HepG2 (cell line): ENCODE data around the gene PET100. TPM values are rescaled to one million over a fixed set of nuclear protein-coding genes. Genes with fewer than 3 reads are reported as not detected.

Experiments
- ATAC-seq: fragments of 200-7000 bp; cut with Tn5 transposase; 3 replicates; pipeline ENCODE4 v1.9.1; 2020; ENCODE audit warnings: mild to moderate bottlenecking, moderate library complexity
- BruUV-seq: library from RNA; stranded (reverse); fragments of 400-500 nt; replicated peaks from 2 replicates; lab custom pipeline; 2021; lab: Mats Ljungman, UMichigan
- CTCF ChIA-PET: fragments of 300-600 bp; formaldehyde crosslinking; extraction: SDS; loops from one replicate; lab custom pipeline; 2021; ENCODE audit warnings: low total read pairs, inconsistent platforms, low intra/inter-chr PET ratio; lab: Yijun Ruan, JAX
- POLR2A ChIA-PET: fragments of 350-600 bp; sonication (Branson Sonifier 250); formaldehyde crosslinking; loops from one replicate; lab custom pipeline; 2020; ENCODE audit warnings: antibody characterized with exemption, inconsistent platforms; lab: Yijun Ruan, JAX
- DNase-seq: peaks from one replicate; pipeline ENCODE4 v3.0.0-alpha.2; 2015; ENCODE audit warnings: low spot score
- FAIRE-seq: peaks from 3 replicates; lab custom pipeline; 2011; peaks lifted over from hg19 to GRCh38; lab: Jason Lieb, UNC
- H2AFZ ChIP-seq: one replicate; pipeline ENCODE4 v1.6.1; 2011; ENCODE audit warnings: low read length, inconsistent platforms
- H3K27ac ChIP-seq: fragments of 300-600 bp; 3 replicates; pipeline ENCODE4 v1.8.0; 2011; ENCODE audit warnings: mixed run types, mild to moderate bottlenecking, mixed read lengths, low read length, inconsistent platforms; ENCODE audit not compliant: insufficient read depth; ENCODE audit errors: extremely low read length
- H3K27me3 ChIP-seq, 2 experiments: fragments of 200-600 bp in 1 of 2; 2 replicates in 1 of 2; 3 replicates in 1 of 2; pipeline versions ENCODE4 v1.6.0 to v1.8.0; 2011; ENCODE audit warnings: low read length in 2 of 2, mild to moderate bottlenecking in 2 of 2, moderate library complexity in 2 of 2, inconsistent platforms in 1 of 2; ENCODE audit not compliant: insufficient read depth in 2 of 2, control insufficient read depth in 1 of 2
- H3K36me3 ChIP-seq, 2 experiments: fragments of 200-600 bp in 1 of 2; replicated peaks in 1 of 2; 2 replicates in 1 of 2; 3 replicates in 1 of 2; pipeline versions ENCODE4 v1.5.1 to v1.8.0; 2011; ENCODE audit warnings: low read length in 2 of 2, inconsistent platforms in 1 of 2; ENCODE audit not compliant: insufficient read depth in 2 of 2, control insufficient read depth in 1 of 2
- H3K4me1 ChIP-seq: 2 replicates; pipeline ENCODE4 v1.5.1; 2012; ENCODE audit warnings: low read length, inconsistent platforms; ENCODE audit not compliant: insufficient read depth
- H3K4me2 ChIP-seq: 2 replicates; pipeline ENCODE4 v1.6.0; 2011; ENCODE audit warnings: low read depth, low read length, inconsistent platforms
- H3K4me3 ChIP-seq, 3 experiments: fragments of 200-600 bp in 1 of 3; sonication (generic), shearing (Covaris generic) in 1 of 3; replicated peaks in 1 of 3; 2 replicates each; pipeline ENCODE4 v1.5.1; 2011 to 2016; ENCODE audit warnings: low read length in 3 of 3, inconsistent platforms in 2 of 3, low read depth in 2 of 3, mild to moderate bottlenecking in 2 of 3, control low read depth in 1 of 3, mixed read lengths in 1 of 3; ENCODE audit not compliant: insufficient read depth in 1 of 3
- H3K79me2 ChIP-seq: one replicate; pipeline ENCODE4 v1.6.1; 2011; ENCODE audit warnings: low read length, inconsistent platforms; ENCODE audit not compliant: insufficient read depth
- H3K9ac ChIP-seq: 2 replicates; pipeline ENCODE4 v1.6.0; 2011; ENCODE audit warnings: mild to moderate bottlenecking, low read depth, low read length, inconsistent platforms; ENCODE audit not compliant: insufficient read depth
- H3K9me3 ChIP-seq: 2 replicates; pipeline ENCODE4 v1.5.1; 2012; ENCODE audit warnings: mild to moderate bottlenecking, low read length
- H4K20me1 ChIP-seq: 2 replicates; pipeline ENCODE4 v1.6.0; 2011; ENCODE audit warnings: inconsistent platforms, mild to moderate bottlenecking, low read length, moderate library complexity; ENCODE audit not compliant: insufficient read depth
- CREB1 ChIP-seq, 2 experiments: fragments of 450-650 bp in 1 of 2; IDR thresholded peaks; 2 replicates each; pipeline ENCODE4 v1.6.1; 2016 to 2017; ENCODE audit warnings: control low read depth in 1 of 2, mild to moderate bottlenecking in 1 of 2, missing compliant biosample characterization in 1 of 2, missing genetic modification characterization in 1 of 2
- GPN1 ChIP-seq: sonication (generic); formaldehyde crosslinking; IDR thresholded peaks from 2 replicates; pipeline ENCODE4 v1.5.1; 2020; ENCODE audit warnings: missing genetic modification reagents, borderline replicate concordance
- HNRNPK ChIP-seq: fragments of 200-400 bp; formaldehyde crosslinking; IDR thresholded peaks from 2 replicates; pipeline ENCODE4 v1.6.1; 2018; ENCODE audit warnings: low read length, low read depth, moderate library complexity, mild to moderate bottlenecking; ENCODE audit not compliant: poor library complexity, severe bottlenecking
- MAFF ChIP-seq: IDR thresholded peaks from 2 replicates; pipeline ENCODE4 v1.6.1; 2011; ENCODE audit warnings: low read depth, low read length, improper control_type of control experiment
- MIER2 ChIP-seq: IDR thresholded peaks from 2 replicates; pipeline ENCODE4 v1.6.1; 2016; ENCODE audit warnings: missing biosample characterization, missing genetic modification reagents
- SETDB1 ChIP-seq: sonication (generic); formaldehyde crosslinking; IDR thresholded peaks from 2 replicates; pipeline ENCODE4 v1.5.1; 2020; ENCODE audit warnings: missing genetic modification reagents, mild to moderate bottlenecking, borderline replicate concordance
- SRSF1 ChIP-seq: fragments of 200-400 bp; formaldehyde crosslinking; optimal IDR thresholded peaks from 2 replicates; pipeline ENCODE3; 2017; ENCODE audit warnings: mild to moderate bottlenecking, low read depth, low read length, moderate library complexity
- ZFP90 ChIP-seq: sonication (generic); formaldehyde crosslinking; IDR thresholded peaks from 2 replicates; pipeline ENCODE4 v1.8.0; 2022; ENCODE audit warnings: missing genetic modification reagents, mild to moderate bottlenecking, inconsistent platforms, borderline replicate concordance
- ZNF264 ChIP-seq: sonication (generic); formaldehyde crosslinking; IDR thresholded peaks from 2 replicates; pipeline ENCODE4 v1.4.0; 2020; ENCODE audit warnings: missing genetic modification reagents
- WGBS: methylation state at CpG from one replicate; pipeline ENCODE4 v1.1.6; 2017; ENCODE audit warnings: low lambda C conversion rate; 5-methylcytosine and 5-hydroxymethylcytosine counted together
- in situ Hi-C: cut with HindIII; loops from 2 replicates; pipeline ENCODE4 v1.10.0; 2017; ENCODE audit warnings: low pct_unique_long_range_greater_than_20kb; ENCODE audit not compliant: extremely low pct_ligation_motif_present
- intact Hi-C: fragments of 100-400 bp; cut with micrococcal nuclease; formaldehyde crosslinking; loops from one replicate; pipeline ENCODE4 v1.10.0; 2022; ENCODE audit not compliant: unreplicated experiment
- polyA plus RNA-seq, 8 experiments: library from polyadenylated mRNA; depleted of rRNA in 3 of 8; stranded (reverse) in 7 of 8; unstranded in 1 of 8; fragments of >200 nt; fragmentation: Illumina TruSeq in 4 of 8; extraction: Trizol in 4 of 8; gene quantifications; 2 replicates each; pipeline versions ENCODE4 v1.2.1 to v1.2.3, GENCODE V29; 2011 to 2016; ENCODE audit warnings: low read depth in 4 of 8, missing spikeins in 1 of 8, mixed read lengths in 1 of 8; ENCODE audit not compliant: insufficient read depth in 1 of 8
- total RNA-seq, 5 experiments: library from RNA; depleted of rRNA; stranded (reverse); fragments of >200 nt; fragmentation: Illumina TruSeq; extraction: Trizol; gene quantifications; 2 replicates each; pipeline ENCODE4 v1.2.3, GENCODE V29; 2016; ENCODE audit warnings: low read depth in 1 of 5
- TF ChIP-seq, protein P1 (sequence below): sonication (generic); formaldehyde crosslinking; IDR thresholded peaks from 2 replicates; pipeline ENCODE4 v1.4.0; 2020; ENCODE audit warnings: low read depth, mild to moderate bottlenecking, missing genetic modification reagents
- TF ChIP-seq, protein P2 (sequence below): IDR thresholded peaks from 2 replicates; pipeline ENCODE4 v1.6.1; 2016; ENCODE audit warnings: missing genetic modification reagents, missing compliant biosample characterization
- TF ChIP-seq, protein P3 (sequence below), 2 experiments: sonication (generic) in 1 of 2; formaldehyde crosslinking in 1 of 2; IDR thresholded peaks; 2 replicates each; pipeline versions ENCODE4 v1.4.0 to v1.6.1; 2018 to 2020; ENCODE audit warnings: missing genetic modification reagents in 2 of 2, borderline replicate concordance in 1 of 2, low read depth in 1 of 2, mild to moderate bottlenecking in 1 of 2, missing biosample characterization in 1 of 2
- TF ChIP-seq, protein P4 (sequence below): sonication (generic); formaldehyde crosslinking; IDR thresholded peaks from 2 replicates; pipeline ENCODE4 v1.4.0; 2020; ENCODE audit warnings: mild to moderate bottlenecking, missing genetic modification reagents

The PET100 gene
- total and polyA plus RNA-seq, 2 of the 13 experiments (the other 11 are each of a cell fraction or from before 2014, with no cell fraction given) = 22.3 to 66.5 TPM

DNA sequence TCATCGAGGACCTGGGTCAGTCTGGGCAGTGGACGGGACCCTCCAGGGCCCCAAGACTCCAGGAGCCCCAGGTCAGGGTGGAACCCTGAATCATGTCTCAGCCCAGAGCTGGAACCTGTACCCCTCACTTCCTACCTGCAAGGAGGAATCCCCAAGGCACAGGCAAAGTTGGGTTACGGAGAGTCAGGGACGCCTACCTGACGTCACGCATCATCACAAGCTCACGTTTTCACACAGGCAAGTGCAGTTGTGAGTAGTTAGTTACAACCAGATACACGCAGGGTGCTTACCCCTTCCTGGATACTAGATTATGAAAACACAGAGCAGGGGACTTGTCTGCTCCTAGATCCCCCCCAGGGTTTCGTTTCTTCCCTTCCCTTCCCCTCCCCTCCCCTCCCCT lies 41.2 kb downstream of the PET100 start:
- intact Hi-C loops = no loop called here
- TF ChIP-seq CREB1 (IDR thresholded peaks at IDR 0.05) = peak; percentile 68
- no peak for TF ChIP-seq CREB1 (CRISPR knock-in tag; IDR thresholded peaks at IDR 0.05)
- no peak for TF ChIP-seq SETDB1 (CRISPR knock-in tag)
- peak; percentile 31 for TF ChIP-seq HNRNPK
- Histone ChIP-seq H3K9ac (no peak overlapping the region), H3K27ac (no peak overlapping the region), H4K20me1 (no peaks in the 10 kb centered on the region), H3K4me2 (no peak overlapping the region), H3K4me3 (no peak overlapping the region; a peak in 1 of 6 replicates), H3K4me1 (no peaks in the 10 kb centered on the region), H3K79me2 (no peaks in the 10 kb centered on the region), H3K27me3 (peaks cover 0 to 27% of the 10 kb centered on the region in 2 experiments; a peak in 1 of 5 replicates), H3K36me3 (no peaks in the 10 kb centered on the region), H2AFZ (no peak overlapping the region), H3K9me3 (no peaks in the 10 kb centered on the region)
- FAIRE-seq = no peak
- DNase-seq = no peak
- CTCF ChIA-PET = no interaction called here
- no peak for ATAC-seq
- WGBS = 19% methylated on average over 4 of the region's 9 CpGs
- in situ Hi-C loops = no loop called here
- no TSS peak for BruUV-seq
- POLR2A ChIA-PET = no interaction called here

DNA sequence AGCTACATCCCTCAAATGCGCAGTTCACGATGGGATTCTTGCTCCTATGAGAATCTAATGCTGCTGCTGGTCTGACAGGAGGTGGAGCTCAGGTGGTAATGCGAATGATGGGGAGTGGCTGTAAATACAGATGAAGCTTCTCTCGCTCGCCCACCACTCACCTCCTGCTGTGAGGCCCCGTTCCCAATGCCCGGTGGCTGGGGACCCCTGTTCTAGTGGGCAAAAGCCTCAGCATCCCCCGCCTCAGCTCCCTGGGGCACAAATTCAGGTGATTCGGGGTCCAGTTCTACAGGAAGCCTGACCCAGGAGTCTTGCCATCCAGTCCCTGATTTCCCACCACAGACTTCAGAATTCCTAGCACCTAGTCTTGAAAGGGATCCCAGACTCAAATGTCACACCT lies 42.9 kb downstream of the PET100 start:
- CTCF ChIA-PET = no interaction called here
- Histone ChIP-seq H3K4me2 (no peak overlapping the region), H3K9ac (no peak overlapping the region), H3K9me3 (no peaks in the 10 kb centered on the region), H3K27me3 (peaks cover 3 to 36% of the 10 kb centered on the region in 2 experiments; a peak in 2 of 5 replicates), H3K79me2 (no peaks in the 10 kb centered on the region), H3K4me1 (peaks cover under 1% of the 10 kb centered on the region; the same call in 1 of the 2 replicates), H3K4me3 (no peak overlapping the region), H3K36me3 (no peaks in the 10 kb centered on the region), H2AFZ (no peak overlapping the region), H3K27ac (no peak overlapping the region), H4K20me1 (no peaks in the 10 kb centered on the region)
- ATAC-seq (no peak), FAIRE-seq (no peak), DNase-seq (no peak)
- 28% methylated on average over 5 of the region's 9 CpGs for WGBS
- no TSS peak for BruUV-seq
- in situ Hi-C loops = no loop called here
- intact Hi-C loops = no loop called here
- POLR2A ChIA-PET = no interaction called here
- TF ChIP-seq, protein P1, sequence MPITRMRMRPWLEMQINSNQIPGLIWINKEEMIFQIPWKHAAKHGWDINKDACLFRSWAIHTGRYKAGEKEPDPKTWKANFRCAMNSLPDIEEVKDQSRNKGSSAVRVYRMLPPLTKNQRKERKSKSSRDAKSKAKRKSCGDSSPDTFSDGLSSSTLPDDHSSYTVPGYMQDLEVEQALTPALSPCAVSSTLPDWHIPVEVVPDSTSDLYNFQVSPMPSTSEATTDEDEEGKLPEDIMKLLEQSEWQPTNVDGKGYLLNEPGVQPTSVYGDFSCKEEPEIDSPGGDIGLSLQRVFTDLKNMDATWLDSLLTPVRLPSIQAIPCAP (CRISPR knock-in tag) = no peak
- TF ChIP-seq, protein P2, sequence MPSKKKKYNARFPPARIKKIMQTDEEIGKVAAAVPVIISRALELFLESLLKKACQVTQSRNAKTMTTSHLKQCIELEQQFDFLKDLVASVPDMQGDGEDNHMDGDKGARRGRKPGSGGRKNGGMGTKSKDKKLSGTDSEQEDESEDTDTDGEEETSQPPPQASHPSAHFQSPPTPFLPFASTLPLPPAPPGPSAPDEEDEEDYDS (CRISPR knock-in tag) = no peak
- no peak for TF ChIP-seq MAFF
- no peak for TF ChIP-seq MIER2
- TF ChIP-seq, protein P3, sequence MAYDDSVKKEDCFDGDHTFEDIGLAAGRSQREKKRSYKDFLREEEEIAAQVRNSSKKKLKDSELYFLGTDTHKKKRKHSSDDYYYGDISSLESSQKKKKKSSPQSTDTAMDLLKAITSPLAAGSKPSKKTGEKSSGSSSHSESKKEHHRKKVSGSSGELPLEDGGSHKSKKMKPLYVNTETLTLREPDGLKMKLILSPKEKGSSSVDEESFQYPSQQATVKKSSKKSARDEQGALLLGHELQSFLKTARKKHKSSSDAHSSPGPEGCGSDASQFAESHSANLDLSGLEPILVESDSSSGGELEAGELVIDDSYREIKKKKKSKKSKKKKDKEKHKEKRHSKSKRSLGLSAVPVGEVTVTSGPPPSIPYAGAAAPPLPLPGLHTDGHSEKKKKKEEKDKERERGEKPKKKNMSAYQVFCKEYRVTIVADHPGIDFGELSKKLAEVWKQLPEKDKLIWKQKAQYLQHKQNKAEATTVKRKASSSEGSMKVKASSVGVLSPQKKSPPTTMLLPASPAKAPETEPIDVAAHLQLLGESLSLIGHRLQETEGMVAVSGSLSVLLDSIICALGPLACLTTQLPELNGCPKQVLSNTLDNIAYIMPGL (CRISPR knock-in tag; IDR thresholded peaks at IDR 0.05; ENCODE audit: borderline replicate concordance in 1 of 2, low read depth in 1 of 2) = no peak
- TF ChIP-seq, protein P4, sequence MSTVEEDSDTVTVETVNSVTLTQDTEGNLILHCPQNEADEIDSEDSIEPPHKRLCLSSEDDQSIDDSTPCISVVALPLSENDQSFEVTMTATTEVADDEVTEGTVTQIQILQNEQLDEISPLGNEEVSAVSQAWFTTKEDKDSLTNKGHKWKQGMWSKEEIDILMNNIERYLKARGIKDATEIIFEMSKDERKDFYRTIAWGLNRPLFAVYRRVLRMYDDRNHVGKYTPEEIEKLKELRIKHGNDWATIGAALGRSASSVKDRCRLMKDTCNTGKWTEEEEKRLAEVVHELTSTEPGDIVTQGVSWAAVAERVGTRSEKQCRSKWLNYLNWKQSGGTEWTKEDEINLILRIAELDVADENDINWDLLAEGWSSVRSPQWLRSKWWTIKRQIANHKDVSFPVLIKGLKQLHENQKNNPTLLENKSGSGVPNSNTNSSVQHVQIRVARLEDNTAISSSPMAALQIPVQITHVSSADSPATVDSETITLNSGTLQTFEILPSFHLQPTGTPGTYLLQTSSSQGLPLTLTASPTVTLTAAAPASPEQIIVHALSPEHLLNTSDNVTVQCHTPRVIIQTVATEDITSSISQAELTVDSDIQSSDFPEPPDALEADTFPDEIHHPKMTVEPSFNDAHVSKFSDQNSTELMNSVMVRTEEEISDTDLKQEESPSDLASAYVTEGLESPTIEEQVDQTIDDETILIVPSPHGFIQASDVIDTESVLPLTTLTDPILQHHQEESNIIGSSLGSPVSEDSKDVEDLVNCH (CRISPR knock-in tag) = no peak
- no peak for TF ChIP-seq SRSF1
- no peak for TF ChIP-seq ZNF264 (CRISPR knock-in tag)
- TF ChIP-seq ZFP90 (CRISPR knock-in tag) = no peak
- no peak for TF ChIP-seq GPN1 (CRISPR knock-in tag)
